RWPE2 (cell line): ENCODE measurements around the gene ABL1.

Experiments
- ATAC-seq: fragments of 200-7000 bp; cut with Tn5 transposase; 3 replicates; pipeline ENCODE4 v1.9.1; 2021; ENCODE audit warnings: low read depth
- DNase-seq: peaks from one replicate; pipeline ENCODE4 v3.0.0-alpha.2; 2020; ENCODE audit warnings: low spot score
- H3K27ac ChIP-seq: fragments of 450-650 bp; 2 replicates; pipeline ENCODE4 v1.5.1; 2017; ENCODE audit warnings: mild to moderate bottlenecking; ENCODE audit not compliant: poor library complexity, severe bottlenecking
- H3K27me3 ChIP-seq: fragments of 250-450 bp; sonication (Bioruptor Pico); 2 replicates; pipeline ENCODE4 v1.5.1; 2021; ENCODE audit warnings: mild to moderate bottlenecking, moderate library complexity; ENCODE audit not compliant: insufficient read depth, poor library complexity, severe bottlenecking
- H3K36me3 ChIP-seq: fragments of 250-450 bp; sonication (Bioruptor Pico); 2 replicates; pipeline ENCODE4 v1.5.1; 2020; ENCODE audit warnings: low read depth, mild to moderate bottlenecking, moderate library complexity
- H3K4me1 ChIP-seq: fragments of 250-450 bp; sonication (Bioruptor Pico); 2 replicates; pipeline ENCODE4 v1.5.1; 2021; ENCODE audit warnings: mild to moderate bottlenecking, moderate library complexity; ENCODE audit not compliant: insufficient read depth, poor library complexity, severe bottlenecking
- H3K4me3 ChIP-seq: fragments of 250-450 bp; sonication (Bioruptor Pico); 2 replicates; pipeline ENCODE4 v1.5.1; 2021; ENCODE audit warnings: mild to moderate bottlenecking, moderate library complexity; ENCODE audit not compliant: severe bottlenecking
- H3K9me3 ChIP-seq: fragments of 250-450 bp; sonication (Bioruptor Pico); 2 replicates; pipeline ENCODE4 v1.5.1; 2021; ENCODE audit warnings: mild to moderate bottlenecking, moderate library complexity; ENCODE audit not compliant: severe bottlenecking
- CTCF ChIP-seq: fragments of 450-650 bp; IDR thresholded peaks from one replicate; pipeline ENCODE4 v1.5.1; 2017; ENCODE audit warnings: mild to moderate bottlenecking, moderate library complexity; ENCODE audit not compliant: poor library complexity, severe bottlenecking

Gene ABL1

GRCh38 chr9:130911254-130912049 lies 76.4 kb downstream of the ABL1 start:
- H3K27ac ChIP-seq = no peak overlapping the region
- DNase-seq (no peak), ATAC-seq (no peak)
- no peaks in the 10 kb centered on the region for H3K36me3 ChIP-seq
- TF ChIP-seq CTCF = no peak
- H3K4me1 ChIP-seq = no peaks in the 10 kb centered on the region
- peaks cover 6% of the 10 kb centered on the region for H3K9me3 ChIP-seq
- no peaks in the 10 kb centered on the region for H3K27me3 ChIP-seq
- H3K4me3 ChIP-seq = no peak overlapping the region

- ATAC-seq = peak; percentile 83
- Histone ChIP-seq H3K9me3 (peaks cover 6% of the 10 kb centered on the region), H3K4me1 (no peaks in the 10 kb centered on the region), H3K36me3 (no peaks in the 10 kb centered on the region), H3K27ac (peak overlapping the region; percentile 50), H3K27me3 (no peaks in the 10 kb centered on the region), H3K4me3 (peak overlapping the region; percentile 5)
- TF ChIP-seq CTCF = no peak
- peak; percentile 84 for DNase-seq
Measured at GRCh38 chr9:130912932-130913598, 78.0 kb downstream of the ABL1 start.

- Histone ChIP-seq H3K36me3 (no peaks in the 10 kb centered on the region), H3K4me3 (peak overlapping the region; percentile 5), H3K4me1 (no peaks in the 10 kb centered on the region), H3K9me3 (peaks cover 6% of the 10 kb centered on the region), H3K27me3 (no peaks in the 10 kb centered on the region), H3K27ac (peak overlapping the region; percentile 50)
- no peak for DNase-seq
- ATAC-seq = no peak
- no peak for TF ChIP-seq CTCF
Measured at GRCh38 chr9:130913599-130914416, 78.8 kb downstream of the ABL1 start.

- Histone ChIP-seq H3K27me3 (no peaks in the 10 kb centered on the region), H3K4me3 (no peak overlapping the region), H3K4me1 (no peaks in the 10 kb centered on the region), H3K36me3 (no peaks in the 10 kb centered on the region), H3K27ac (no peak overlapping the region), H3K9me3 (peaks cover 6% of the 10 kb centered on the region)
- ATAC-seq = no peak
- TF ChIP-seq CTCF = no peak
- no peak for DNase-seq
Measured at GRCh38 chr9:130914417-130915095, 79.5 kb downstream of the ABL1 start.
